CD4-positive, alpha-beta T cell treated with Interleukin-2 at 100 ng/mL for 4 hours (primary cell): ENCODE measurements around the gene NUCB2.
A peak's percentile ranks its signal among the peaks of the same experiment; 100 is the strongest.

Source experiments
- DNase-seq: peaks from one replicate; pipeline ENCODE4 v3.0.0-alpha.2; 2020; ENCODE audit warnings: low spot score

NUCB2 gene

DNA sequence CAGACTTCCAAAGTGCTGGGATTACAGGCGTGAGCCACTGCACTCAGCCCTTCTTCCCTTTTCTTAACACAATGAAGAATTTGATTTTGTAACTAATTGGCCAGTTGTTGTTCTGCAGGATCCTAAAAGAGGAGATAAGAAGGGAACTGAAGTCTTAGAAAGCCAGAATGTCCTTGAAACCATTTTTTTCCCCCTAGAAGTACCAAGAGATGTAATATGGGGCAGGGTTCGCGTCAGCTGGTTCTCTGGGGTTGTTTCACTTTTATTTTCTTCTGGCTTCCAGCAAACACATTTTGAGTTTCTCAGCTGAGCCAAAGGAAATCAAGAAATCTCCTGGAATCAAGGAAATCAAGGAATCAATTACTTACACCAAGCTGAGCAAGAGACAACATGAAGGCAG, 7.6 kb upstream of the NUCB2 start:
- no peak for DNase-seq

DNA sequence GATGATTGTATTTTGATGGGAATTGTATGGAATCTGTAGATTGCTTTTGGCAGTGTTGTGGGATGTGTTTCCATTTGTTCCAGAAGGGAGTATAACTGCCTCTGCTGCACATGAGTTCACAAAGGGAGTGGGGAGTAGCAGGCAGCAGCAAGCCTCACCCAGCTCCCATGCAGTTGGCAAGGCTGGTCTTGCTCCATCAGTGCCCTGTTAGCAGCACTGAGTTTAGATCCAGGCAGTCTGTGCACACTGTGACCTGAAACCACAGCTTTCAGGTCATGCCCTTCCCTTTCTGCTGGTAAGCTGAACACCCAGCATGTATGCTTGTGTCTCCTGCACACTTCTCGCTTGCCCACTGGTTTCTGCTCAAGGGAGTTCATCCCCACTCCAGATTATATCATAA, 3.7 kb upstream of the NUCB2 start:
- DNase-seq = no peak

DNA sequence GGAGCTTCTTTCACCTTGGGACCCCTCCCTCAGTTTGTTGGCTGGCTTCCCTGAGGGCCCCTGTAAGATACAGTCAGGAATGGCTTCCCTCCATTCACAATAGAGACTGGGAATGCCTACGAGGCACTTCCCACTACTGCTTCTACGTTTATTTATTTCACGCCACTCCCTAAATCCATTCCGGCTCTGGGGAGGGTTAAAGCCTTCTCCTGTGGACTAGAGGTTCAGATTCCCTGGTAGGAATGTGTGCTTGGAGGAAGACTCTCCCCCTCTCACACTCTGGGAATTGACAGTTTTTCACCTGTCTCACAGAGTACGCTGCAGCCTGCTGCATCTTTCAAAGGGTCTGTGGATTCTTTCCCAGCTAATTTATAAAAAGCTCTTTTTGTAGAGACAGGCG, 3.3 kb upstream of the NUCB2 start:
- DNase-seq = no peak

DNA sequence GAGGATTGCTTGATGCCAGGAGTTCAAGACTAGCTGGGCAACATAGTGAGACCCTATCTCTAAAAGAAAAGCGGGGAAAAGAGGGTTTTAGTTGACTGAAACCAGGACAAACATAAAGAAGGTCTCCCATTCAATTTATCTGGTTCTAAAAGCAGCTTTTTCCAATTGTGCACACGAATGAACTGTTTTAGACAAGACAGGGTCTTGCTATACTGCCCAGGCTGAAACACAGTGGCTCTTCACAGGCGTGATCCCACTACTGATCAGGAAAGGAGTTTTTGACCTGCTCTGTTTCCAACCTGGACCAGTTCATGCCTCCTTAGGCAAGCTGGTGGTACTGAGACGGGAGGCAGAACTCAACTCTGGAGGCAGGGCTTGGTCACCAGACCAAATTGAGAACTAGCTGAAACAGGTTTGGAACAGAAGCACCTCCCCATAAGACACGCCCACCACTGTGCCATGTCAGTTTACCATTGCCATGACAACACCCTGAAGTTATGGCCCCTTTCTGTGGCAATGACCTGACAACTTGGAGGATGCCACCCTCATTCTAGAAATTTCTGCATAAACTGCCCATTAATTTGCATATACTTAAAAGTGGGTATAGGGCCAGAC, 2.8 kb upstream of the NUCB2 start:
- no peak for DNase-seq

DNA sequence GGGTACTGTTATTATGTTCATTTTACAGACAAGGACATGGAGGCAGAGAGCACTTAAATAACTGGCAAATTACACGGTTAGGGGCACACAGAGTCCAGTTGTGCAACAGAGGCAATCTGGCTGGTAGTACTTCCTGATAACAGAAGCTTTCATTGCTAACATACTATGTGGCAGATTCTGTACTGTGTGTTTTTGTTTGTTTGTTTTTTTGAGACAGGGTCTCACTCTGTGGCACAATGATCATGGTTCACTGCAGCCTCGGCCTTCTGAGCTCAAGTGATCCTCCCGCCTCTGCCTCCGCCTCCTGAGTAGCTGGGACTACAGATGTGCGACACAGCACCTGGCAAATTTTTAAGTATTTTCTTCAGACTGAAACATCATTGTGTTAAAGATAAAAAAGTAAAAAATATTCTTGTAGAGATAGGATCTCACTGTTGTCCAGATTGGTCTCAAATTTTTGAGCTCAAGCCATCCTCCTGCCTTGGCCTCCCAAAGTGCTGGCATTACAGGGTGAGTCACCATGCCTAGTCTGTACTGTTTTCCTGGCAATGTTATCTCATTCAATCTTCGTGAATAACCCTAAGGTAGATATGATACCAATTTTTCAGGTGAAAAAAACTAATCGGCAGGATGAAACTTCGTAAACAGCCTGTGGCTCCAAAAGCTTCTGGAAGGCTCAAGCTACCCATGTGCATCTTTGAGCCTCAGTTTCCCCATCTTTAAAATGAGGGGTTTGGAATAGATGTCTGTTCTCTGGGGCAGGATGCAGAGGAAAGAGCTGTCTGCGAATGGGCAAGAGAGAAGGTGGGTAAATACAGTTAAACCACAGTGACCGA, 921 bp upstream of the NUCB2 start:
- no peak for DNase-seq

DNA sequence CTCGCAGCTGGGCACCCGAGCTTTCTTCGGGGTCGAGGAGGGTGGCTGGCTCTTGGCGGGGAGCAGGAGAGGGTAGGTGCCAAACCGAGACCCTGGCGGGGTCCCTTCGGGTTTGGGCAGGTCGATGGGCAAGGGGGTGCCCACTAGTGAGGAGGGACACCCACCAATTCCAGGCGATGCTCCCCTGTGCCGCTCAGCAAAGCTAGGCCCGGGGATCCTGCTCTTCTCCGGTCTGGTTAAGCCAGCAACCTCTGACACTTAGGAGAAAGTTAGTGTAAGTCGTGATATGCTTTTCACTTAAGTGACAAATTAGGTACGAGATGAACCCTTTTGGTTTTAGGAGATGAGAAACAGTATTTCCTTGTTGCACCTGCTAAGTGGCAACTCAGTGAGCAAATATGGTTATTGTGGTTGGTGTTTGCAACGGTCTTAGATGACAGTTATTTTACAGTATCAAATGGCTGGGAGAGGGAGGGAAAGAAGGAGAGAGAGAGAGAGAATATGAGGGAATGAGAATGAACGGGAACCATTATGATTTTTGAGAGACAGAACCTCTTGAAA, 565 bp downstream of the NUCB2 start:
- DNase-seq = peak; percentile 42

DNA sequence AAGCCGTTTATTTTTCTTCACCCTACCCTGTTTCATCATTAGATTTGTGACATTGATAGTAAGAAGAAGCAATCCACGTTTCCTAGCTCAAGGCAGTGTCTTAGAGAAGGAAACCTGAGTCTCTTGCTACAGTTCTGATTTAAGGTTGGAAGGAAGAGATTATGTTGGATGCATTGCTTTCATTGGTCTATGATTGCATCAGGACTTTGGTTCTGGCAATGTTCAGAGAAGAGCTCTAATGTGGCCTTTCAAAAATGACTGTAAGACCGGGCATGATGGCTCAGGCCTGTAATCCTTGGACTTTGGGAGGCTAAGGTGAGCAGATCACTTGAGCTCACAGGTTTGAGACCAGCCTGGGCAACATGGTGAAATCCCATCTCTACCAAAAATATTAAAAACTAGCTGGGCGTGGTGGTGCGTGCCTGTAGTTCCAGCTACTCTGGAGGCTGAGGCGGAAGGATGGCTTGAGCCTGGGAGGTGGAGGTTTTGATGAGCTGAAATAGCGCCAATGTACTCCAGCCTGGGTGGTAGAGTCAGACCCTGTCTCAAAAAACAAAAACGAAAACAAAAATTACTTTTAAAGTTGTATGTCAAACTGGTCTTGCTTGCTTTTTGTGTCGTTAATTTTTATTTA, 4.1 kb downstream of the NUCB2 start:
- no peak for DNase-seq

DNA sequence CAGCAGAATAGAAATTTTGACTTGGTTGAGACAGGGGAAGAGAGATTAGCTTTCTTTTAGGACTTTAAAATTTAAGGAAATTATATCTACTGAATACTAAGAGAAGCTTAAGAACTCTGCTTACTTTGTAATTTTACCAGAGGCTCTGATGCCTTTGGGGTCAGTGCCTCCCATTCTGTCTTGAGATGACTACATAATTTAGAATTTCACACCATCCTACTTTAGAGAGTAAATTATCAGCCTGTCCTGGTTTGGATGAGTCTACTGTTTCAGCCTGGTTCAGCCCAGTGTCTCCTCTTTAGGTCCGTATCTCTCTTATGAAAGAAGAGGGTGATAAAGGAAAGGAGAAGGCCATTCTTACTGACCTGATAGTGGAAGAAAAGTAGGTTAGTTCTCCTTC, 9.8 kb downstream of the NUCB2 start:
- DNase-seq = no peak

DNA sequence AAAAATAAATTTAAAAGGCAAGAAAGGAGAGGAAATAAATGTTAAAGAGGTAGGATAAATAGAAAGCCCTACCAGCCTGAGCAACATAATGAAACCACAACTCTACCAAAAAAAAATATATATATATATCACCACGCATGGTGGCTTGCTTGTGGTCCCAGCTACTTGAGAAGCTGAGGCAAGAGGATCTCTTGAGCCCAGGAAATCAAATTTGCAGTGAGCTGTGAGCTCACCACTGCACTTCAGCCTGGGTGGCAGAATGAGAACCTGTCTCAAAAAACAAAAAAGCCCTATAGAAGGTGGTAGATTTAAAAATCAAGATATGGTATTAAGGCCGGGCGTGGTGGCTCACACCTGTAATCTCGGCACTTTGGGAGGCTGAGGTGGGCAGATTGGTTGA, 10.5 kb downstream of the NUCB2 start:
- no peak for DNase-seq

DNA sequence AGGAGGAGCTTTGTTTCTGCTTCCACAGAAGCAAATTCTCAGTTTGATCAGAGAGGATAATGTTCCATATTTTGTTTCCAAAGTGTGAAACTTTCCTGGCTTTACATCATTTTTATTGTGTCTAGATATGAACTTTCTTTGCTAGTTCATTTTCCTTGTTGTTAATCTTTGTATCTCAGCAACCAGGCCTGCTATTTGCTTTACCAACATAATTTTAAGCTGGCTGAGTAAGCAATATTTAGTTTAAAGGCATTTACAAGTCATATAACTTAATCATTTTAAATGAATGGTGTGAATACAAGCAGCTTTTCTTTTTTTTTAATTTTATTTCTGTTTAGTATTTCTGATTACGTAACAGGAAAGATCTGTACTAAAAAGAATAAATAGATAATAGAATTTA, 15.2 kb downstream of the NUCB2 start:
- no peak for DNase-seq

DNA sequence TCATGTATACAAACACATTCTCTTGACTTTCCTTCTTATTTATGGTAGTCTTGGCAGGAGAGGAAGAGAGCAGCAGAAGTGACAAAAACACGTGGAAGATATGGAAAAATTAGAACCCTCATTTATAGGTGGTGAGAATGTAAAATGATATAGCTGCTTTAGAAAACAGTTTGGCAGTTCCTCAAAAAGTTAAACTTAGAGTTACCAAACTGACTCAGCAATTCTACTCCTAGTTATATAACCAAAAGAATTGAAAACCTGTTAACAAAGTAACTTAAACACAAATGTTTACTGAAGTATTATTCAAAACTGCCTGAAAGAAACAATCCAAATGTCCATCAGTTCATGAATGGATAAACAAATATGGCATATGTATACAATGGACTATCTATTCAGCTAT, 16.8 kb downstream of the NUCB2 start:
- no peak for DNase-seq

DNA sequence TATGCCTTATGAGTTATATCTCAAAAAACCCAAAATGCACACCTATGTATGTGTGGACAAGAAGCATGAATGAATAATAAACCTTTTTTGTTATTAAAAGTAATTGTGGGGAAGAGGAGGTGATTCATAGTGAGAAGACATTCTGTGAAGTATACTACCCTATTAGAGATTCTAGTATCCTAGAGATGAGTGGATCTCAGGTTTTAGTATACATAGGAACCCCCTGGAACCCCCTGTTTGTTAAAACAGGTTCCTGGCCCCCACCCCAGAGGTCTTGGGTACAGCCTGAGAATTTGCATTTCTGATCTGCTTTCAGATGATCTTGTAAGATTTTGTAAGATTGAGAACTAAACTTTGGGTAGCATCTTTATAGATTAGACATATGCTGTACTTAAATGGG, 17.5 kb downstream of the NUCB2 start:
- no peak for DNase-seq

DNA sequence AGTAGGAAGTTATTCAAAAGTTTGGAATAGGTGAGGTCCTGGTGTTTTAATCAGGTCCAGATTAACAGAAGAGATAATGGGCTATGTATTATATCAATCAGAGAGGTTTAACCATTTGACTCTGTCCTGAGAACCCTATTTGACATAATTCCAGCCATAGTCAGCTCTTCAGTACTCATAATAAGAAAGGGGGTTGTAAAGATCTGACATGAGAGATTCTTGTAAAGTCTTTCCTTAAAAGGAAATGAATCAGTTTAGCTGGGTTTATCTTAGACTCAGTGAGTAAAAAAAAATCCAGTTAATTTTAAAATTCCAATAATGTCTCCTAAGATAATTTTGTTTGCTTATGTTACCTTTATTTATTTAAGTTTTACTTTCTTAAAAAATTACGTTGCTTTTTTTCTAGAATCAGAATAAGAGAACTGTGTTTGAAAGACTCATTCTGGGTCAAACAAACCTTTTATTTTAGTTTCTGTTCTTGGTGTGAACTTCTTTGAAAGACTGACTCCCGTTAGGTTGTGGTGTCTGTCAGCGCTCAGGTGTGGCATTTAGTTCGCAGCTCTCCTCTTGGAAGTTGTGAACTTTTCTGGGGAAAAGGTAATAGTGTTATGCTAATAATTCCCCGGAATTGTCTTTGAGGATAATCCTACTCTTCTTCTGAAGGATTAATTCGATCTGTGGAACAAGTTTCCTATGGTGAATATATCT, 20.5 kb downstream of the NUCB2 start:
- DNase-seq = no peak

DNA sequence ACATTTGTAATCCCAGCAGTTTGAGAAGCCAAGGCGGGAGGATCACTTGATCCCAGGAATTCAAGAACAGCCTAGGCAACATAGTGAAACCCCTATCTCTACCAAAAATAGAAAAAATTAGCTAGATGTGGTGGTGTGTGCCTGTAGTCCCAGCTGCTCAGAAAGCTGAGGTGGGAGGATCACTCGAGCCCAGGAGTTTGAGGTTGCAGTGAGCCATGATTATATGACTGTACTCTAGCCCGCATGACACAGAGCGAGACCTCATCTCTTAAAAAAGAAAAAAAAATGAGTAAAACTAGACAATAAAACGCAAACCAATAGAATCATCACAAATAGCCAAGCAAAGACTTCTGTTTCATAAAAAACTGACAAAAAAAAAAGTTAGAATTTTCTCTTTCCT, 21.8 kb downstream of the NUCB2 start:
- DNase-seq = no peak

DNA sequence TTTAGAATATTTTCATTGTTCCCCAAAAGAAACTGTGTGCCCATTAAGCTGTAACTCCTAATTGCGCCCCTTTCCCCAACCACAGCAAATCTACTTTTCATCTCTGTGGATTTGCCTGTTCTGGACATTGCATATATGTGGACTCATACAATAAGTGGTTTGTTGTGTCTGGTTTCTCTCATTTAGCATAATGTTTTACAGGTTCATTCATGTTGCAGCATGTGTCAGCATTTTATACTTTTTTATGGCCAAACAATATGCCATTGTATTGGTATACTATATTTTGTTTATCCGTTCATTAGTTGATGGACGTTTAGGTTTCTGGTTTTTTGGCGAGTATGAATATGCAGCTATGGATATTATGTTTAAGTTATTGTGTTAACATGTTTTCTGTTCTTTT, 23.8 kb downstream of the NUCB2 start:
- DNase-seq = no peak

DNA sequence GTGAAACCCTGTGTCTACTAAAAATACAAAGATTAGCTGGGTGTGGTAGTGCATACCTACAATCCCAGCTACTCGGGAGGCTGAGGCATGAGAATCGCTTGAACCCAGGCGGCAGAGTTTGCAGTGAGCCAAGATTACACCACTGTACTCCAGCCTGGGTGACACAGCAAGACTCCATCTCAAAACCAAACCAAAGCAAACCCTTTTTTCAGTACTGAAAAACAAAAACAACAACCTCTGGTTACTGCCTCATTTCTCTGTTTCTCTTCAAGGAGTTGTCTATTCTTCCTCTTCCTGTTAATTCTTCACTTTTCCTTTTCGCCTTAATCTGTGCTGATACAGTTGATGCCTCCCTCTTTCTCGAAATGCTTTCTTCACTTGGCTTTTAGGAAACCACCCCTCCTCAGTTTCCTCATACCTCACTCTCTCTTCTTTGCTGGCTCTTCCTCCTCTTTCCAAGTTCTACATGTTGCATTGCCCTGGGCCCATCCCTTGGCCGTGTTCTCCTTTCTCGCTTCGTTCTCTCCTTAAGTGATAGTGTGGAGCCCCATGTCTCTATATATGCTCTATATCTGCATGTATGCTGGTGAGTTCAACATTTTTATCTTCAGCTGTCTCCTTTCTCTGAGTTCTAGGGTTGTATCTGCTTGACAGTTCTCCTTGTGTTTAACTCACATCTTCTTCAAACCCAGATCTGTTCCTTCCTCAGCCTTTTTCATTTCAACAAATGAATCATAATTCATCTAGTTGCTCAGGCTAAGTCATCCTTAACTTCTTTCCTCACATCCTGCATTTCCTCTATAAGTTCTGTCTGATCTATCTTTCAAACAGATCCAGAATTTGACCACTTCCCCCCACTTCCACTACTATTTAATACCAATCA, 37.1 kb downstream of the NUCB2 start:
- DNase-seq = no peak

DNA sequence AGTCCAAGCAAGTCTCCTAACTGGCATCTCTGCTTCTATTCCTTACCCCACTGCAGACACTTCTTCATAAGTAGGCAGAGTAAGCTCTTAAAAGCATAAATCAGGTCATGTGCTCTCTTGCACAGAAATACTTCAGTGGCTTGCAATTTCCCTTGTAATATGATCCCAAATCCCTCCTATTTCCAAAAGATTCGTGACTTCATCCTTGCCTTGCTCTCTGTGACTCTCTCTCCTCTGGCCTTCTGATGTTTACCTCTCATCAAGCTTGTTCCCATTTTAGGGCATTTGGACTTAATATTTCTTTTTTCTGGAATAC, 37.7 kb downstream of the NUCB2 start:
- no peak for DNase-seq

DNA sequence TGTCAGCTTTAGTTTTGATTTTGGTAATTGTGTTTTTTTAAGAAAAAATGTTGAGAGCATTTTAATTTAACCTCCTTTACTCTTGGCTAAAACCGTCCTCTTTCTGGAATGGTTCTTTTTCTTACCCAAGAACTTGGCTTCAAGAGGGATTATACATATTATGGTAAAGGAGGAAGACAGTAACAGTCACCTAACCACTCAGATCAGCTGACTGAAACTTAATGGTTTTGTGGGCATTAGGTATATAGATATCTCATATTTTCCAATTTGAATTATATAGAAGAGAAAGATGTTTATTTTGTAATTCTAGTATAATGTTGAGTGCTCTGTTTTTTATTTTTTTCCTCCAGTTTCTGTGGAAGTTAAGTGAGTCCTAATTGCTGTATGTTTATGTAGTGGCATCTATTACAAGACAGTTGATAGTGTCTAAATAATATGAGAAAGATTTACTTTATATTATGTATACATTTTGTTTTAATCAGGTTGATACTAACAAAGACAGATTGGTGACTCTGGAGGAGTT, 38.4 kb downstream of the NUCB2 start:
- DNase-seq = no peak

DNA sequence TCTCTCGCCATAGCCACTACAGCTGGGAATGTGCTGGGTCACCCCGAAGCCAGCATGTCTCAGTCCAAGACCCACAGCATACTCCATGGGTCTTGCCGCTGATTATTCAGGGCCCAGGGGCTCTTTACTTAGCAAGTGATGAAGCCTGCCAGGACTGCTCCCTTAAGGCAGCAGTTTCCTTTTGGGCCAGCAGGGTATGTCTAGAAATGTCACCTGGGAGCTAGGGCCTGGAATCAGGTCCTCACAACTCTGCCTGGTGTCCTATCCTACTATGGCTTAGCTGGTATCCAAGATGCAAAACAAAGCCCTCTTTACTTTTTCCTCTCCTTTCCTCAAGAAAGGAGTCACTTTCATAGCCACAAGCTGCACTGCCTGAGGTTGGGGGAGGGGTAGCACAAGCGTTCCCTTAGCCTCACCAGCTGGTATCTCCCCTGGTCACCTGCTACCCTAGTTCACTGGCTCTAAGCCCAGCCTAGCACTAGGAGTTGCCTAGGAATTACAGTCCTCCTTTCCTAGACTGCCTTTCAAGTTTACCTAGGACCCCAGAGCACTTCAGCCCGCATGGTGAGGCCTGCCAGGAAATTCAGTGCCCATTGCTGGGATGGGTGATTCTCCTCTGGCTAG, 52.4 kb downstream of the NUCB2 start:
- no peak for DNase-seq

DNA sequence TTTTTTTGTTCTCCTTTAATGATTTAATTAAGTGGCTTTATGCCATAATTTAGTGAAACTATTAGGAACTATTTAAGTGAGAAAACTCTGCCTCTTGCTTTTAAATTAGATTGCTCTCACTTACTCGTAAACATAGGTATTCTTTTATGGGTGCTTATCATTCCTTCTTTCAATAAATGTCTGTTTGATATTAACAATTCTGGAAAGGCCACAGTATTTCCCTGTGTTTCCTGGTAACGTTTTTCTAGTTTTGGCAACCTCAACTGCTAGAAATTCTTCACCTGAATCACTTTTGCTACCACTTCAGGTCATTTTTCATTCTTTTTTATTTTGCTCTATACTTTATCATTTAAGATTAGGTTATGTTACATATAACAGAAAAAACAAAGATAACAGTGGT, 55.1 kb downstream of the NUCB2 start:
- no peak for DNase-seq
